OCI-LY1 (cell line): Measurements from ENCODE around the gene B3GNT3.

Experiments used
- H2AFZ ChIP-seq: fragments of 200-600 bp; sonication (generic), shearing (Covaris generic); 2 replicates; pipeline ENCODE4 v1.6.0; 2014; ENCODE audit warnings: antibody characterized with exemption, mild to moderate bottlenecking, low read length
- H3F3A ChIP-seq: fragments of 200-600 bp; sonication (generic), shearing (Covaris generic); 2 replicates; pipeline ENCODE4 v1.6.0; 2014; ENCODE audit warnings: mild to moderate bottlenecking, antibody characterized with exemption, low read length, moderate library complexity; ENCODE audit not compliant: insufficient read depth
- H3K27ac ChIP-seq: fragments of 200-600 bp; sonication (generic); 2 replicates; pipeline ENCODE4 v1.5.1; 2014; ENCODE audit warnings: low read length, mixed run types, mild to moderate bottlenecking, low read depth; ENCODE audit not compliant: poor library complexity, severe bottlenecking
- H3K27me3 ChIP-seq: fragments of 200-600 bp; sonication (generic); 2 replicates; pipeline ENCODE4 v1.6.0; 2014; ENCODE audit warnings: antibody characterized with exemption, mild to moderate bottlenecking, low read length, moderate library complexity; ENCODE audit not compliant: insufficient read depth
- H3K36me3 ChIP-seq: fragments of 200-600 bp; sonication (generic); 2 replicates; pipeline ENCODE4 v1.6.1; 2014; ENCODE audit warnings: mild to moderate bottlenecking, antibody characterized with exemption, low read length, moderate library complexity, mixed read lengths; ENCODE audit not compliant: insufficient read depth
- H3K4me1 ChIP-seq: fragments of 200-600 bp; sonication (generic); 2 replicates; pipeline ENCODE4 v1.5.1; 2014; ENCODE audit warnings: mild to moderate bottlenecking, low read length, moderate library complexity; ENCODE audit not compliant: insufficient read depth, severe bottlenecking
- H3K4me2 ChIP-seq: fragments of 200-600 bp; sonication (generic), shearing (Covaris generic); 2 replicates; pipeline ENCODE4 v1.6.1; 2014; ENCODE audit warnings: low read length
- H3K4me3 ChIP-seq: fragments of 200-600 bp; sonication (generic); 2 replicates; pipeline ENCODE4 v1.5.1; 2014; ENCODE audit warnings: low read length, low read depth, mild to moderate bottlenecking, mixed read lengths; ENCODE audit not compliant: poor library complexity, severe bottlenecking
- H3K79me2 ChIP-seq: fragments of 200-600 bp; shearing (Covaris generic); 2 replicates; pipeline ENCODE4 v1.6.1; 2016; ENCODE audit warnings: mixed run types, low read length, mixed read lengths; ENCODE audit not compliant: insufficient read depth
- H3K9ac ChIP-seq: fragments of 200-600 bp; sonication (generic), shearing (Covaris generic); 2 replicates; pipeline ENCODE4 v1.6.1; 2014; ENCODE audit warnings: mild to moderate bottlenecking, low read length, mixed read lengths
- H3K9me2 ChIP-seq: fragments of 200-600 bp; sonication (generic), shearing (Covaris generic); 2 replicates; pipeline ENCODE4 v1.6.1; 2014; ENCODE audit warnings: low read depth, mild to moderate bottlenecking, low read length, mixed read lengths
- H3K9me3 ChIP-seq: fragments of 200-600 bp; shearing (Covaris generic); 2 replicates; pipeline ENCODE4 v1.6.1; 2014; ENCODE audit warnings: low read length, mixed read lengths
- H4K20me1 ChIP-seq: fragments of 200-600 bp; sonication (generic), shearing (Covaris generic); 2 replicates; pipeline ENCODE4 v1.6.0; 2016; ENCODE audit warnings: mild to moderate bottlenecking, low read length; ENCODE audit not compliant: insufficient read depth
- EZH2 ChIP-seq: fragments of 200-600 bp; sonication (generic), shearing (Covaris generic); IDR thresholded peaks from 2 replicates; pipeline ENCODE4 v1.8.0; 2017; ENCODE audit warnings: borderline replicate concordance, mixed run types, mild to moderate bottlenecking, antibody characterized with exemption, low read length, moderate library complexity, mixed read lengths
- TF ChIP-seq, protein P1 (sequence below): fragments of 200-600 bp; sonication (generic), shearing (Covaris generic); IDR thresholded peaks from 2 replicates; pipeline ENCODE4 v1.5.1; 2017; ENCODE audit warnings: mild to moderate bottlenecking, antibody characterized with exemption, low read length, moderate library complexity, mixed read lengths

Gene B3GNT3

DNA sequence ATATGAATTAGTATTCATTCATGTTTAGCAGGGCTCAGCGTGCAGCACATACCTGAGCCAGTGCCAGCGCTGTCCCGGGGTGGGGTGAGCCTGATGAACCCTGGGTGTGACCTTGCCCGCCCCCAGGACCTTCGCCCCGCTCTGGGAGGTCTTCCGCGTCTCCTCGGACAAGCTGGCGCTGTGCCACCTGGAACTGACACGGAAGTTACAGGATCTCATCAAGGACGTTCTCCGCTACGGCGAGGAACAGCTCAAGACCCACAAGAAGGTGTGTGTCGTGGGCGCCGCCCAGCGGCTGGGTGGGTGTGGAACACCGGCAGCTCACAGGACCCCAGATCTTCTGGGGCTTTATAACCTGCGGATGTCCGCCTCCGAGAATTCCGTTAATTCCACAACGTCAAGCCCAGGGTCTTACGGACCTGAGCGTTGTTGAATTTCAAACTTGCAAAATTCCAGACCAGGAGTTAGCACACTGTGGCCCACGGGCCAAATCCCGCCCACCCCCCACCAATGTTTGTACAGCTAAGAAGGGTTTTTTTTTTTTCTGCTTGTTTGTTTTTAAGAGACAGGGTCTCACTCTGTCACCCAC lies 28.3 kb upstream of the B3GNT3 start:
- no peak overlapping the region for H2AFZ ChIP-seq
- H4K20me1 ChIP-seq: no peaks in the 10 kb centered on the region
- H3K4me2 ChIP-seq: peak overlapping the region; percentile 33; the same call in 1 of the 2 replicates
- H3K4me3 ChIP-seq: no peak overlapping the region
- H3K79me2 ChIP-seq: no peaks in the 10 kb centered on the region
- TF ChIP-seq, protein P1, sequence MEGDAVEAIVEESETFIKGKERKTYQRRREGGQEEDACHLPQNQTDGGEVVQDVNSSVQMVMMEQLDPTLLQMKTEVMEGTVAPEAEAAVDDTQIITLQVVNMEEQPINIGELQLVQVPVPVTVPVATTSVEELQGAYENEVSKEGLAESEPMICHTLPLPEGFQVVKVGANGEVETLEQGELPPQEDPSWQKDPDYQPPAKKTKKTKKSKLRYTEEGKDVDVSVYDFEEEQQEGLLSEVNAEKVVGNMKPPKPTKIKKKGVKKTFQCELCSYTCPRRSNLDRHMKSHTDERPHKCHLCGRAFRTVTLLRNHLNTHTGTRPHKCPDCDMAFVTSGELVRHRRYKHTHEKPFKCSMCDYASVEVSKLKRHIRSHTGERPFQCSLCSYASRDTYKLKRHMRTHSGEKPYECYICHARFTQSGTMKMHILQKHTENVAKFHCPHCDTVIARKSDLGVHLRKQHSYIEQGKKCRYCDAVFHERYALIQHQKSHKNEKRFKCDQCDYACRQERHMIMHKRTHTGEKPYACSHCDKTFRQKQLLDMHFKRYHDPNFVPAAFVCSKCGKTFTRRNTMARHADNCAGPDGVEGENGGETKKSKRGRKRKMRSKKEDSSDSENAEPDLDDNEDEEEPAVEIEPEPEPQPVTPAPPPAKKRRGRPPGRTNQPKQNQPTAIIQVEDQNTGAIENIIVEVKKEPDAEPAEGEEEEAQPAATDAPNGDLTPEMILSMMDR: peak; percentile 96
- no peak for TF ChIP-seq EZH2
- H3K36me3 ChIP-seq: peaks cover 66% of the 10 kb centered on the region
- no peaks in the 10 kb centered on the region for H3K27me3 ChIP-seq
- no peak overlapping the region for H3K9ac ChIP-seq
- H3F3A ChIP-seq: no peaks in the 10 kb centered on the region
- no peak overlapping the region for H3K27ac ChIP-seq
- no peaks in the 10 kb centered on the region for H3K9me3 ChIP-seq
- H3K9me2 ChIP-seq: no peaks in the 10 kb centered on the region
- peaks cover 5% of the 10 kb centered on the region for H3K4me1 ChIP-seq

GRCh38 chr19:17767559-17767958 lies 27.4 kb upstream of the B3GNT3 start:
- no peaks in the 10 kb centered on the region for H4K20me1 ChIP-seq
- no peaks in the 10 kb centered on the region for H3K9me2 ChIP-seq
- H3K9ac ChIP-seq: no peak overlapping the region
- no peaks in the 10 kb centered on the region for H3F3A ChIP-seq
- TF ChIP-seq EZH2: no peak
- TF ChIP-seq, protein P1: no peak
- no peak overlapping the region for H2AFZ ChIP-seq
- H3K36me3 ChIP-seq: peaks cover 72% of the 10 kb centered on the region
- H3K4me2 ChIP-seq: no peak overlapping the region
- H3K4me1 ChIP-seq: peaks cover 5% of the 10 kb centered on the region
- no peak overlapping the region for H3K27ac ChIP-seq
- H3K79me2 ChIP-seq: no peaks in the 10 kb centered on the region
- H3K4me3 ChIP-seq: no peak overlapping the region
- no peaks in the 10 kb centered on the region for H3K9me3 ChIP-seq
- no peaks in the 10 kb centered on the region for H3K27me3 ChIP-seq

GRCh38 chr19:17770613-17771012 lies 24.3 kb upstream of the B3GNT3 start:
- peaks cover 72% of the 10 kb centered on the region for H3K36me3 ChIP-seq
- no peak overlapping the region for H3K4me3 ChIP-seq
- no peaks in the 10 kb centered on the region for H3K27me3 ChIP-seq
- no peak overlapping the region for H3K27ac ChIP-seq
- no peaks in the 10 kb centered on the region for H3K79me2 ChIP-seq
- no peaks in the 10 kb centered on the region for H4K20me1 ChIP-seq
- no peaks in the 10 kb centered on the region for H3K9me3 ChIP-seq
- TF ChIP-seq, protein P1: no peak
- no peak for TF ChIP-seq EZH2
- H2AFZ ChIP-seq: no peak overlapping the region
- H3F3A ChIP-seq: no peaks in the 10 kb centered on the region
- H3K9me2 ChIP-seq: no peaks in the 10 kb centered on the region
- H3K4me1 ChIP-seq: peaks cover 5% of the 10 kb centered on the region
- no peak overlapping the region for H3K4me2 ChIP-seq
- no peak overlapping the region for H3K9ac ChIP-seq
